CD4-positive, CD25-positive, alpha-beta regulatory T cell (primary cell): ENCODE data around the gene SMCHD1. TPM values are rescaled to one million over a fixed set of nuclear protein-coding genes. Genes with fewer than 3 reads are reported as not detected.
"Not testable (repeated sequence)": the region's sequence is repeated elsewhere in the genome, so short reads cannot be mapped to it uniquely, and the experiment has no call there.

Experiments
- ATAC-seq, 2 donors: fragments of 150-1000 bp; cut with Tn5 transposase; one replicate each; pipeline ENCODE4 v1.10.0; 2021; ENCODE audit warnings: low read depth in 2 of 2, moderate number of reproducible peaks in 2 of 2, moderate library complexity in 1 of 2
- DNase-seq, 3 donors: peaks; one replicate each; pipeline versions ENCODE4 v3.0.0 to v3.0.0-alpha.2; 2012 to 2022; ENCODE audit warnings: mixed read lengths in 1 of 3
- H3K27ac ChIP-seq: one replicate; pipeline ENCODE4 v1.7.0; 2013; ENCODE audit warnings: mild to moderate bottlenecking, low read length; ENCODE audit not compliant: insufficient read depth, poor library complexity, severe bottlenecking
- H3K27me3 ChIP-seq: one replicate; pipeline ENCODE4 v1.7.0; 2013; ENCODE audit warnings: low read length; ENCODE audit not compliant: control insufficient read depth, insufficient read depth
- H3K36me3 ChIP-seq: one replicate; pipeline ENCODE4 v1.7.0; 2013; ENCODE audit warnings: mild to moderate bottlenecking, low read length, moderate library complexity; ENCODE audit not compliant: control insufficient read depth, insufficient read depth
- H3K4me1 ChIP-seq: 2 replicates; pipeline ENCODE4 v1.7.0; 2013; ENCODE audit warnings: mild to moderate bottlenecking, low read length; ENCODE audit not compliant: insufficient read depth, control insufficient read depth, poor library complexity, severe bottlenecking
- H3K4me3 ChIP-seq: one replicate; pipeline ENCODE4 v1.7.0; 2013; ENCODE audit warnings: low read depth, mild to moderate bottlenecking, low read length, moderate library complexity
- H3K9me3 ChIP-seq, 2 experiments: 1 replicate in 1 of 2; 2 replicates in 1 of 2; pipeline ENCODE4 v1.7.0; 2013; ENCODE audit warnings: low read length in 2 of 2, mild to moderate bottlenecking in 1 of 2, moderate library complexity in 1 of 2; ENCODE audit not compliant: control insufficient read depth in 2 of 2
- H3K27ac Mint-ChIP-seq, 3 donors: one replicate each; pipeline ENCODE4 v1.8.0; 2020 to 2022; ENCODE audit warnings: mild to moderate bottlenecking in 3 of 3, mixed read lengths in 3 of 3, moderate library complexity in 2 of 3
- H3K27me3 Mint-ChIP-seq: one replicate; pipeline ENCODE4 v1.8.0; 2022; ENCODE audit warnings: mild to moderate bottlenecking, mixed read lengths
- H3K36me3 Mint-ChIP-seq: one replicate; pipeline ENCODE4 v1.8.0; 2020; ENCODE audit warnings: mixed read lengths
- H3K4me1 Mint-ChIP-seq, 4 donors: one replicate each; pipeline ENCODE4 v1.8.0; 2020 to 2022; ENCODE audit warnings: mixed read lengths in 4 of 4, mild to moderate bottlenecking in 1 of 4
- H3K4me3 Mint-ChIP-seq, 4 donors: one replicate each; pipeline ENCODE4 v1.8.0; 2020 to 2022; ENCODE audit warnings: mild to moderate bottlenecking in 4 of 4, mixed read lengths in 4 of 4, moderate library complexity in 3 of 4
- H3K9me3 Mint-ChIP-seq, 7 donors: one replicate each; pipeline ENCODE4 v1.8.0; 2020 to 2022; ENCODE audit warnings: mixed read lengths in 7 of 7, mild to moderate bottlenecking in 3 of 7, moderate library complexity in 2 of 7
- polyA plus RNA-seq, 4 donors: library from polyadenylated mRNA; unstranded; fragments of 300-500 nt; fragmentation: Illumina TruSeq; gene quantifications; one replicate each; pipeline ENCODE4 v1.2.3, GENCODE V29; 2021
- total RNA-seq: library from RNA; stranded (reverse); gene quantifications from one replicate; pipeline ENCODE4 v1.2.3, GENCODE V29; 2022

SMCHD1 gene
- total and polyA plus RNA-seq, 5 donors from 2014 or later: 59.1 to 671 (median 66.2) TPM

DNA sequence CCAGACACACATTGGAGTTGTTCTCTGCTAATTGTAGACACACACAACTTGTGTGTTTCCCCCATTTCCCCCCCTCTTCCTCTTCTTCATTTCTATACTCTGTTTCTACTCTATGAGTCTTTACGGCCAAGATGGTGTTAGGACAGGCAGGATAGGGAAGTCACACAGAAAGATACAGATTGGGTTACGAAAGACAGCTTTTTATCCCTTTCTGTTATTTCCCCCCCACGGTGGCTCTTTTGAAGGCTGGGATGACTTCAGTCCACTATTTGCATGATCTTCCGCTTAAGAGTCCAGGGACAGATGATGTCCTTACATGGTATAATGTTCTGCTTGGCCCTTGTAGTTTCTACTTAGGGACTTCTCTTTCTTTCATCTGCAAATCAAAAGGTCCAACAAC, 189.6 kb downstream of the SMCHD1 start:
- H3K36me3 ChIP-seq: no peaks in the 10 kb centered on the region
- no peak overlapping the region for H3K27ac ChIP-seq
- peak overlapping the region in 1 of 4 donors; percentile 4 for H3K4me3 Mint-ChIP-seq
- no peaks in the 10 kb centered on the region for H3K9me3 Mint-ChIP-seq
- no peak for DNase-seq
- peaks cover 32% of the 10 kb centered on the region for H3K27me3 Mint-ChIP-seq
- peaks cover 4% of the 10 kb centered on the region for H3K36me3 Mint-ChIP-seq
- no peak overlapping the region for H3K4me3 ChIP-seq
- H3K4me1 Mint-ChIP-seq: peaks cover 4 to 27% (median 16%) of the 10 kb centered on the region in 4 donors
- peaks cover 29% of the 10 kb centered on the region for H3K27me3 ChIP-seq
- H3K9me3 ChIP-seq: no peaks in the 10 kb centered on the region
- peaks cover 25% of the 10 kb centered on the region for H3K4me1 ChIP-seq
- no peak overlapping the region for H3K27ac Mint-ChIP-seq
- no peak for ATAC-seq

- Mint-ChIP-seq H3K4me3 (peak within 1 kb of the TSS; percentile 80 to 91 (median 84)), H3K36me3 (peaks cover 4% of the 10 kb centered on the region), H3K9me3 (peaks cover 0 to 3% (median 0%) of the 10 kb centered on the region in 7 donors), H3K4me1 (peaks cover 4 to 27% (median 16%) of the 10 kb centered on the region in 4 donors), H3K27me3 (peaks cover 36% of the 10 kb centered on the region), H3K27ac (peak within 1 kb of the TSS in 1 of 3 donors; percentile 9)
- ATAC-seq (peak; percentile 23 to 42), DNase-seq (peak in 1 of 3 donors; percentile 29)
- Histone ChIP-seq H3K27me3 (peaks cover 27% of the 10 kb centered on the region), H3K36me3 (no peaks in the 10 kb centered on the region), H3K27ac (no peak within 1 kb of the TSS), H3K4me3 (no peak within 1 kb of the TSS), H3K9me3 (no peaks in the 10 kb centered on the region), H3K4me1 (peaks cover 25% of the 10 kb centered on the region)
These were observed 191.2 kb downstream of the SMCHD1 start, which contains the start of gene EMILIN2 for GRCh38 chr18:2846636-2847316. TSS of gene EMILIN2 (plus strand) at chr18:2847006. CDS start at chr18:2847189, 183 bp downstream.

DNA sequence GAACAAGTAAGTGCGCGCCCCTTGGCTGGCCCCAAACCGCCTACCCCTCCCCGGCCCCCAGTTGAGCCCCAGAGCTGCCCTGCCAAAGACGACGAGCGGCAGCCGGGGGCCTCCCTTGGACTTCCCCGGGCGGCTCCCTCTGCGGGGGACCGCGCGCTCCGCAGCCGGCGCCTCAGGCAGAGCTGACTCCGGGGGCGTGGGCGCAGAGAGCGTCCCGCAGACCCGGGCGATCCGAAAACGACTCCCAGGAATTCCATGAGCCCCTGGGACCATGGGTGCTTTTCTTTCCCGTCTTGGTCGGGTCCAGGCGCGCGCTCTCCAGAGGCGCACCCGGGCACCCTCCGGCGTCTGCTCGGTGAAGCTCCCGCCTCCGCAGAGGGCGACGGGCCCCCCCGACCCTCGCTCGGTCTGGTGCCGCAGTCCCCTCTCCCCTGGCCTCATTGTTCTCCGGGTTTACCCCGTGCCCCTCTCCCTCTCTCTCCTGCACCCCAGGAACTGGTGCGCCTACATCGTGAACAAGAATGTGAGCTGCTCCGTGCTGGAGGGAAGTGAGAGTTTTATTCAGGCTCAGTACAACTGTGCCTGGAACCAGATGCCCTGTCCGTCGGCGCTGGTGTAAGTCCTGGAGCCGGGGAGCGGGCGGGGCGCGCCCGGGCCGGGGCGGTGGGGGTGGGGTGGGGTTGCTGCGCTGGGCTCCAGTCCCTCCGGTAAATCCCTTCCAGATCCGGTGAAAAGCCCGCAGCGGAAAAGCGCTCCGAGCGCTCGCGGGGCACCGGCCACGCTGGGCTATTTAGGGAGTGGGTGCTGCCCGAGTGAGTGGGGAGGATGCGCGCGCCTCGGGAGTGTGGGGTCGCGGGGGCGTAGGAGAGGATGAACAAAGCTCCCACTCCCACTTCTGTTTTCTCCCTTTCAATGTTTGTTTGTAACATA, 192.1 kb downstream of the SMCHD1 start:
- H3K4me1 ChIP-seq: peaks cover 25% of the 10 kb centered on the region
- H3K27me3 ChIP-seq: peaks cover 27% of the 10 kb centered on the region
- ATAC-seq (peak; percentile 14 to 20), DNase-seq (peak in 1 of 3 donors; percentile 16)
- H3K9me3 ChIP-seq: no peaks in the 10 kb centered on the region
- peaks cover 4 to 27% (median 16%) of the 10 kb centered on the region in 4 donors for H3K4me1 Mint-ChIP-seq
- peaks cover 36% of the 10 kb centered on the region for H3K27me3 Mint-ChIP-seq
- peaks cover 4% of the 10 kb centered on the region for H3K36me3 Mint-ChIP-seq
- H3K36me3 ChIP-seq: no peaks in the 10 kb centered on the region
- peaks cover 0 to 4% (median 0%) of the 10 kb centered on the region in 7 donors for H3K9me3 Mint-ChIP-seq
- no peak overlapping the region for H3K27ac ChIP-seq
- peak overlapping the region; percentile 36 to 80 (median 75) for H3K4me3 Mint-ChIP-seq
- H3K27ac Mint-ChIP-seq: peak overlapping the region in 1 of 3 donors; percentile 64
- no peak overlapping the region for H3K4me3 ChIP-seq

GRCh38 chr18:2848247-2849246, 193.0 kb downstream of the SMCHD1 start:
- Histone ChIP-seq H3K36me3 (no peaks in the 10 kb centered on the region), H3K4me1 (peaks cover 25% of the 10 kb centered on the region), H3K4me3 (no peak overlapping the region), H3K9me3 (no peaks in the 10 kb centered on the region), H3K27ac (no peak overlapping the region), H3K27me3 (peaks cover 27% of the 10 kb centered on the region)
- peak overlapping the region; percentile 36 to 80 (median 75) for H3K4me3 Mint-ChIP-seq
- H3K27me3 Mint-ChIP-seq: peaks cover 44% of the 10 kb centered on the region
- peak overlapping the region in 1 of 3 donors; percentile 64 for H3K27ac Mint-ChIP-seq
- DNase-seq (peak in 1 of 3 donors; percentile 14), ATAC-seq (no peak)
- peaks cover 4% of the 10 kb centered on the region for H3K36me3 Mint-ChIP-seq
- peaks cover 0 to 5% (median 0%) of the 10 kb centered on the region in 7 donors for H3K9me3 Mint-ChIP-seq
- H3K4me1 Mint-ChIP-seq: peaks cover 4 to 27% (median 16%) of the 10 kb centered on the region in 4 donors

DNA sequence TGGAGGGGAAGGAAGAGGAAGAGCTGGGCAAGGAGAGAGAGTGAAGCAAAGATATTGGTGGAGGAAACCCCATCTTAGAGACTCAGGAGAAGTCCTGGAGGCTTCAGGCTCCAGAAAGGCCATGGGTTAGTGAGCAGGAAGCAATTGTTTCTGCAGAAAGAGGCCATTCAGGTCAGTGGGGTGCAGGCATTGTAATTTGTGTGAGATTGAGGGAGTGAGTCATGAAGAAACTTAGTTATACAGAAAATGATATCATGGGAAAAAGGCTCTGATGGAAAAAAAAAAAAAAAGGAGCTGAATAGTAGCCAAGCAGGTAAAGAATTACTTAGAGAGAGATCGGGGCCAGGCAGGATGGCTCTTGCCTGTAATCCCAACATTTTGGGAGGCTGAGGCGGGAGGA, 195.3 kb downstream of the SMCHD1 start:
- Histone ChIP-seq H3K27me3 (peaks cover 22% of the 10 kb centered on the region), H3K4me3 (no peak overlapping the region), H3K36me3 (no peaks in the 10 kb centered on the region), H3K27ac (no peak overlapping the region), H3K4me1 (peaks cover 25% of the 10 kb centered on the region), H3K9me3 (no peaks in the 10 kb centered on the region)
- ATAC-seq (no peak), DNase-seq (no peak)
- H3K4me3 Mint-ChIP-seq: no peak overlapping the region
- peaks cover 0 to 5% (median 0%) of the 10 kb centered on the region in 7 donors for H3K9me3 Mint-ChIP-seq
- H3K27ac Mint-ChIP-seq: no peak overlapping the region
- H3K36me3 Mint-ChIP-seq: peaks cover 4% of the 10 kb centered on the region
- H3K4me1 Mint-ChIP-seq: peaks cover 4 to 27% (median 16%) of the 10 kb centered on the region in 4 donors
- H3K27me3 Mint-ChIP-seq: peaks cover 51% of the 10 kb centered on the region

GRCh38 chr18:2851771-2852170, 196.2 kb downstream of the SMCHD1 start:
- Histone ChIP-seq H3K36me3 (no peaks in the 10 kb centered on the region), H3K9me3 (no peaks in the 10 kb centered on the region), H3K27me3 (peaks cover 16% of the 10 kb centered on the region), H3K27ac (no peak overlapping the region), H3K4me3 (no peak overlapping the region), H3K4me1 (peaks cover 18% of the 10 kb centered on the region)
- H3K36me3 Mint-ChIP-seq: no peaks in the 10 kb centered on the region
- no peak overlapping the region for H3K27ac Mint-ChIP-seq
- H3K27me3 Mint-ChIP-seq: peaks cover 56% of the 10 kb centered on the region
- ATAC-seq (no peak), DNase-seq (no peak)
- H3K4me3 Mint-ChIP-seq: no peak overlapping the region
- H3K4me1 Mint-ChIP-seq: peaks cover 4 to 18% (median 11%) of the 10 kb centered on the region in 4 donors
- H3K9me3 Mint-ChIP-seq: peaks cover 0 to 5% (median 0%) of the 10 kb centered on the region in 7 donors

DNA sequence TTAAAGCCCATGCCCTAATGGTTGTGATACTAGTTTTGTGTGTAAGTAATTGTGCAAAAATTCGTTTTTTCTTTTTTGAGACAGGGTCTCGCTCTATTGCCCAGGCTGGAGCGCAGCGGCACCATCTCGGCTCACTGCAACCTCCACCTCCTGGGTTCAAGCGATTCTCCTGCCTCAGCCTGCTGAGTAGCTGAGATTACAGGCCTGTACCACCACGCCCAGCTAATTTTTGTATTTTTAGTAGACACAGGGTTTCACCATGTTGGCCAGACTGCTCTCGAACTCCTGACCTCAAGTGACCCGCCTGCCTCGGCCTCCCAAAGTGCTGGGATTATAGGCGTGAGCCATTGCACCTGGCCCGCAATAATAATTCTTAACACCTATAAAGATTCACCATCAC, 196.9 kb downstream of the SMCHD1 start:
- ATAC-seq, DNase-seq, H3K9me3 ChIP-seq, H3K36me3 ChIP-seq, H3K36me3 Mint-ChIP-seq, H3K9me3 Mint-ChIP-seq, H3K27ac ChIP-seq, H3K4me3 Mint-ChIP-seq, H3K4me3 ChIP-seq, H3K27ac Mint-ChIP-seq: not testable (repeated sequence)
- Mint-ChIP-seq H3K27me3 (peaks cover 56% of the 10 kb centered on the region), H3K4me1 (peaks cover 4 to 19% (median 13%) of the 10 kb centered on the region in 4 donors)
- Histone ChIP-seq H3K4me1 (peaks cover 12% of the 10 kb centered on the region), H3K27me3 (peaks cover 16% of the 10 kb centered on the region)
